Measurements from ENCODE around the gene NARF.
"Not testable (repeated sequence)": the region's sequence is repeated elsewhere in the genome, so short reads cannot be mapped to it uniquely, and the experiment has no call there.

The NARF gene

DNA sequence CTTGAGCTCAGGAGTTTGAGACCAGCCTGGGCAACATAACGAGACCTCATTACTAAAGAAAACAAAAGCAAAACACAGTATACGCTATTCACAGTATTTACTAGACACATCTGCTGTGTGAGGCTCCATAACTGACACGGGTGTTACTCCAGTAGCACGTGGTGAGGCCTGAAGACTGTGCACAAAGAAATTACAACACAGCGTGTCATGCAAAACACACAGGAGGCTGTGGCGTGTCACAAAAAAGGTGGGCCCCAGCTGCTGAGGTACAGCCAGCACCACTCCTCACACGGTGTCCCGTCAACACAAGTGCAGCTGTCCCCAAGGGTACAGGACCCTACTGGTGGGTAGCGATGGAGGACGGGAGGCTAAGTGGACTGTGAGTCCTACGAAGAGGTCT lies 10.7 kb upstream of the NARF start:
- DNase-seq: peak; percentile 32

DNA sequence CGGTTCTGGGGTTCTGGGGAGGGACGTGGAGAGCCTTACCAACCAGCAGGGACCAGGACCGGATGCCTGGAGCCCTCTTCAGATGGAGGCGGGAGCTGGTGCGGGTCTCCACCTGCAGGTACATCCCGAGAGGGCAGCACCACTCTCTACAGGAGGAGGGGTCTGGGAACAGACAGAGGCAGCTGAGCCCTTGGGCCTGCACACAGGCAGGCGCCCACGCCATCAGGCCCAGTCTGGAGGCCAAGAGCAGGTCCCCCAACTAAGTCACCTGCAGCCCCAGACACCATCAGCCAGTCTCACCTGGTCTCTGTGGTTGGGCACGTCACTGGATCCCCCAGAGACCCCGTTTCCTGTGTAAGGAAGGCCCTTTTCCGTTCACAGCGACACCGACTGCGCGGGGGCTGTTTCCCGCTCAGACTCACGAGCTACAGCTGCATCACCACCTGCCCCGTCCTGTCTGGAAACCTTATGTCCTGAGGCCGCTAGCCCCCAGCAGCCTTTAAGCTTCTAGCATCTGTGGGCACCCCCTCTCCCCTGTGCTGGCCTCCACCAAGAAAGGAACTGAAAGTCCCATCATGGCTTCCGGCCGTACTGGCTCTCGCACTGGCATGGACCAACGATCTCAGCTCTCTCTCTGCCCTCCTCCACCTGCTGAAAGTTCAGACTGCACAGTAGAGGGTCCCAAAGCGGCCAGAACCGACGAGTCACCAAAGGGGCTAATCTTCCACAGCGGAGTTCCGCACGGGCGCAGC lies 9.2 kb upstream of the NARF start:
- peak; percentile 59 for DNase-seq

DNA sequence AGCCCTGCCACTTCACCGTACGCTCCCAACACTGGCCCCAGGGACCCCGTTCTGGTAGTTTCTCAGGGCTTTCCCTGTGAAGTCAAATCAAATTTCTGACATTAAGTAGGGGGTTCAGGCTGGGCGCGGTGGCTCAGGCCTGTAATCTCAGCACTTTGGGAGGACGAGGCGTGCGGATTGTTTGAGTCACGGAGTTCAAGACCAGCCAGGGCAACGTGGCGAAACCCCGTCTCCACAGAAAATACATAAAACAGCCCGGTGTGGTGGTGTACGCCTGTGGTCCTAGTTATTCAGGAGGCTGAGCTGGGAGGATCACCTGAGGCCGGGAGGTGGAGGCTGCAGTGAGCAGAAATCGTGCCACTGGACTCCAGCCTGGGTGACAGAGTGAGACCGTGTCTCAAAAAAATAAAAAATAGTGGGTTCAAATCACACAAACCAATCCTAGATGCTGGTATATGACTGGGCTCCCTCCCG lies 8.6 kb upstream of the NARF start:
- no peak for DNase-seq

- DNase-seq: peak; percentile 97
Observed at GRCh38 chr17:82450357-82451106, 8.0 kb upstream of the NARF start, which contains the start of gene CYBC1. Gene CYBC1, minus strand, starts transcription at chr17:82450752. Its CDS starts 1,498 bp downstream, at chr17:82449254.

DNA sequence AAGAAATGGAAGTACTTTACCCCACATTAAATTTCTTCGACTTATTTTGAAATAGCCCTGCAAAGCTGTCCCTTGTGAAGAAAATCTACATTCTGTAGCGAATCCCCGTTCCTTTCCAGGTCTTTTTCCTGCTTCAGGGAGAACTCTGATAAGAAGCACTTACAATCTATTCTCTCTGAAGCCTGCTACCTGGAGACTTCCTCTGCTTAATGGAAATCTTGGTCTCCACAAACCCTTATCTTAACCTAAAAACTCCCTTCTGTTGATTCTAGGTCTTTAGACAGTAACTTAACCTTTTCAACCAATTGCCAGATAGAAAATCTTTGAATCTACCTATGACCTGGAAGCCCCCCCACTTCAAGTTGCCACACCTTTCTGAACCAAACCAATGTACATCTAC lies 6.4 kb upstream of the NARF start:
- no peak for DNase-seq

DNA sequence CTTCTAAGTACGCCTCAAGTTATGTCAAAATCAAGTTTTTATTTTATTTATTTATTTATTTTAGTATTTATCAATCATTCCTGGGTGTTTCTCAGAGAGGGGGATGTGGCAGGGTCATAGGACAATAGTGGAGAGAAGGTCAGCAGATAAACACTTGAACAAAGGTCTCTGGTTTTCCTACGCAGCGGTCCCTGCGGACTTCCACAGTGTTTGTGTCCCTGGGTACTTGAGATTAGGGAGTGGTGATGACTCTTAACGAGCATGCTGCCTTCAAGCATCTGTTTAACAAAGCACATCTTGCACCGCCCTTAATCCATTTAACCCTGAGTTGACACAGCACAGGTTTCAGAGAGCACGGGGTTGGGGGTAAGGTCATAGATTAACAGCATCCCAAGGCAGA lies 5.4 kb upstream of the NARF start:
- not testable (repeated sequence) for DNase-seq

- DNase-seq: not testable (repeated sequence)
Observed at GRCh38 chr17:82453706-82454105, 4.8 kb upstream of the NARF start.

DNA sequence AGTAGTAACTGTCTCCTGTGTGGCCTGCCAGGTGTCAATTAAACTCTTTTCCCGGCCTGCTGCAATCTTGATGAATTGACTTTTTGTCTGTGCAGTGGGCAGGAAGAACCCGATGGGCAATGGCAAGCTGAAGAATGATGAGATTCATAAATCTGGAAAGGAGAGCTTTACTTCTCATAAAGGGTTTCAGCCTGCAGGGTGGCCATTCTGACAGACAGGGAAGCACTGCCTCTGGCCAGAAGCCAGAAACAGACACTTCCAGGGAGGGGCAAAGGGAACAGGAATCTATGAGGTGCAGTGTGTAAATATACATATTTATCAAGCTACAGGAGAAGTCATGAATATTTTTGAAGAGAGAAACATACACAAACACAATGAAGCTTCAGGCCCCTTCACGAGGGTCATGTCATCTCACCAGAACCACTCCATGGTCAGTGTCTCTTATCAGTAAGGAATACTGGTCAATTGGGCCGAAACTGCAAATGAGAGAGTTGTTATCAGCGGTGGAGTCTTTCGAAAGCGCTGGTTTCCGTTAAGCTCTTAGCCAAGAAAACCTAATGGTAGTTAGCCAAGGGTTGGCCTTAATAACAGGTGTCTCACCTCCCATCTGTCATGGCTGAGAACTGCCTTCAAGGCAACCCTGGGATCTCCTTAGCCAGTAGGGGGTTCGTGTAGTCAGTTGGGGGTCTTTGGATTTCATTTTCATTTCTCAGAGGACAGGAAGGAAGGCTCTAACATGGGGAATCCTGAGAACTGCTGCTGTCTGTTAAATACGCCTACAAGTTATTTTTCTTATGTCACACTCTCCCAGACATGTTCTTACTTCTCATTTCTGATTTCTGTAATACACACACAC lies 1.2 kb upstream of the NARF start:
- no peak for DNase-seq

DNA sequence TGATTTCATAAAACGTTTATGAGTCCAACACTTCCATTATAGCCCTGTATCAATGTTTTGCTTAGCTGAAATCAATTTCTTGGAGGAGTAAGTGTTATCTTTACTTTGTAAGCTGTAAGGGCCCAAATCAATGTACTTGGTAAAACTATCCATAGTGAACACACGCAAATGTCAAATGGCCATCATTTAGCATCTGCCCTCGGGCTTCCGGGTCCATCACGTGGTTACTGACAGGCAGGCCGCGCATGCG lies 687 bp upstream of the NARF start:
- DNase-seq: no peak

DNA sequence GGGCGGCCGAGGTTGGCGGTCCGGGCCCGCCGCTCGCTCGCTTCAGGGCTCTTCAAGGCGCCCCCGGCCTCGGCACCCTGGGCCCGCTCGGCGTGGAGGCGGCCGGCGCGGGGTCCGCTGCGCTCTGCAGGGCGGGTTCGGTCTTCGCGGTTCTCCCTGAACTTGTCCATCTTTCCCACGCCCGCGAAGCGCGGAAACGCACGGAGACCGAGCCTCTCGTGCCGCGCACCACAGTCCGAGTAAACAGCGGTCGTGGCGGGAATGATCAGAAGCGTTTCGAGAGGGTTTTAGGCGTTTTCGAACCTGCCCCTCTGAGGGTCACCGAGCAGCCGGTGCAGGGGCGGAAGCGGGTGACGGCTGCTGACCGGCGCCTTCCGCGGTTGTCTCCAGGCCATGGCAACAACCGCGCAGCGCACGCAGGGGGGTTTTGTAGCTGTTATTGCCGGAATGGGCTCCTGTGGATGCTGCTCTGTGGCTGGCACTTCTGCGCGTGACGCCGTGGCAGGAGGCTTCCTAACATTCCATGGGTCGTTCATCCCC lies 414 bp downstream of the NARF start:
- DNase-seq: peak; percentile 52

DNA sequence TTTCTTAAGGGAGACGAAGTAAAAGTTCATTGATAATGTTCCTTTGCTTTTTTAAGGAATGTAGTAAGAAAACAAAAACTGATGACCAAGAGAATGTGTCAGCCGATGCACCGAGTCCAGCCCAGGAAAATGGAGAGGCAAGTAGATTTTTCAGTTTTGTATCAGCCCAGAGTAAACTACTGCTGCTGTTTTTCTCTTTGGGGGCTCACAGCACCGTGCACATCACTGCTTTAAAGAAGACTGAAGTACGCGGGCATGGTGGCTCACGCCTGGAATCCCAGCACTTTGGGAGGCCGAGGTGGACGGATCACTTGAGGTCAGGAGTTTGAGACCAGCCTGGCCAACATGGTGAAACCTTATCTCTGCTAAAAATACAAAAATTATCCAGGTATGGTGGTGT lies 1.4 kb downstream of the NARF start:
- not testable (repeated sequence) for DNase-seq

GRCh38 chr17:82461827-82462524 lies 3.4 kb downstream of the NARF start:
- DNase-seq: no peak

DNA sequence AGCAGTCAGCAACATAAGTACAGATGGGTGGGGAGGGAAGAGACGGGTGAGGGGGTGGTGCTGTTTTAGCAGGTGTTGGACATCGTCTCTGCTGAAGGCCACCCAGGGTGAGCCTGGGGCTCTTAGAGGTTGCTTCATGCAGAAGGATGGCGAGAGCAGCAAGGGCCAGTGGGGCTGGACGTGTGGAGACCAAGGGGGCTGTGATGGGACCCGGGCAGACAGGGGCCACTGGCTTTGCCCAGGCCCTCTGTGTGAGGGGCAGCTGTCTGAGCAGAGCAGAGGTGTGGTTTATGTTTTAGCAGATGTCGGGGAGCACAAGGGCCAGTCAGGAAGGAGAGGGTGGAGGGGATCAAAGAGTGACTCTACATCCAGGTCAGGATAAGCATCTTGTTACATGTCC lies 4.8 kb downstream of the NARF start:
- DNase-seq: no peak

DNA sequence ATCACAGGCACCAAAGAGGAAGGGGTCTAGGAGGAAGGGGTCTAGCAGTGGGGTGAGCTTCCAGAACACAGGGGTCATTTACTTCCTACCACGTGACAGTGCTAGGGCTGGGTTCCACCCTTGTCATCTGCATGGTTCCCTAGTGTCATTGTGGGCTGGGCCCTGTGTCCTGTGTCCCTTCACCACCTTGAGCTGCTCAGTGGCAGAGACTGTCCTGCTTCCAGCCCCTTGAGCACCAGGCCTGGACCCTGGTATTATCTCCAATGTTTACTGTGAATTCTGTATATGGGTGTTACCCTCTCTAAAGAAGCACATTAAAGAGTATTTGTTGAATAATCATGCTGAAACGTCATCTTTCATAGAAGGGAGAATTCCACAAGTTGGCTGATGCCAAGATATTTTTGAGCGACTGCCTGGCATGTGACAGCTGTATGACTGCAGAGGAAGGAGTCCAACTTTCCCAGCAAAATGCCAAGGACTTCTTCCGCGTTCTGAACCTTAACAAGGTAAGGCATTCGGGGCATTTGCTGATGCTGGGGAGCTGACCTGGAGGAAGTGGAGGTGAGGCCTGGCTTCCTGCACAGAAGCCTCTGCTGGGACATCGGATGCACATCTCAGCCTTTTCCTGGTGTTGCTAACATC lies 5.5 kb downstream of the NARF start:
- no peak for DNase-seq

DNA sequence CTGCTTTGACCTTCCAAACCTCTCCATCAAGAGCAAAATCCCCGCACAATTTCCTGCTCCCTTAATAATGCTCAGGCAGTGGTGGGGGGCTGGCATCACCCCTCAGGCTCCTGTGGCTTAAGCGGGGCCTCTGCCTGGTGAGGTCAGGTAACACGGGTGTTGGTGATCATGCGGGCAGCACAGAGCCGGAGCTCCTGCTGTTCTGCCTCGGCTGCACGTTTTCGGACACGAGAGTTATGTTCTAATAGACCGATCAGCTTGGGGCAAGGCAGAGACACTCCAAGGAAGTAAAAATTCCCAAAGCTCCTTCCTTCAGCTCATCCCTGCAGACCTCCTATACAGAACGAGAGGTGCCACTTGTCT lies 6.0 kb downstream of the NARF start:
- no peak for DNase-seq

- DNase-seq: no peak
Observed at GRCh38 chr17:82465023-82465603, 6.6 kb downstream of the NARF start.

DNA sequence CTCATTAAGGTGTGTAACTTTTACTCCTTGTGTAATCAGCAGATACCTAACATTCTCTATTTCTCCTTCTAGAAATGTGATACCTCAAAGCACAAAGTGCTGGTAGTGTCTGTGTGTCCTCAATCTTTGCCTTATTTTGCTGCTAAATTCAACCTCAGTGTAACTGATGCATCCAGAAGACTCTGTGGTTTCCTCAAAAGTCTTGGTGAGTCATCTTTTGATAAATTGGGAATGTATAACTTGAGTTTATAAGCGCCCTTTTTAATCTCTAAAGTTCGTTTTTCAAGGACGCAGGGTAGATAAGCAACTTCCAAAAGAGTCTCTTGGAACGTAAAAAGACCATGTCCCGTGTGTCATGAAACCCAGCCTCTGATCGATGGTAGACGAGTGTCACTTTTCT lies 10.2 kb downstream of the NARF start:
- DNase-seq: no peak

DNA sequence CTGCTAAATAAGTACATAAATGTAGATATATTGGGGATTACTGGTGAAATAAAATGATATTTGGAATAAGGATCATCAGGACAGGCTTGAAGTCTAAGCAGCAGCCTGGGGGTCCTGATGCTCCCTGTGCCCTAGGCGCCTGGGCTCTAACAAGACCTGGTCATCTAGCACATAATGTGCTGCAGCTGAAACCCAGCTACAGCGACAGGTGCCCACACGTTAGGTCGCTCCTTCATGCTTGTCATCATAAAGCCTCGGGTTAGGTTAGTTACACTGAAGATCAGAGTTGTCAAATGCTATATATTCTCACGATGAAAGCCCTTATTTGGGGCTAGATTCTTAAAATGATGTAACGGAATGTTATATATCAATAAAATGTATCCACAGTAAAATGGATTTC lies 11.5 kb downstream of the NARF start:
- no peak for DNase-seq

GRCh38 chr17:82474223-82475010 lies 15.9 kb downstream of the NARF start:
- no peak for DNase-seq

- DNase-seq: no peak
Observed at GRCh38 chr17:82475458-82475857, 16.9 kb downstream of the NARF start.

DNA sequence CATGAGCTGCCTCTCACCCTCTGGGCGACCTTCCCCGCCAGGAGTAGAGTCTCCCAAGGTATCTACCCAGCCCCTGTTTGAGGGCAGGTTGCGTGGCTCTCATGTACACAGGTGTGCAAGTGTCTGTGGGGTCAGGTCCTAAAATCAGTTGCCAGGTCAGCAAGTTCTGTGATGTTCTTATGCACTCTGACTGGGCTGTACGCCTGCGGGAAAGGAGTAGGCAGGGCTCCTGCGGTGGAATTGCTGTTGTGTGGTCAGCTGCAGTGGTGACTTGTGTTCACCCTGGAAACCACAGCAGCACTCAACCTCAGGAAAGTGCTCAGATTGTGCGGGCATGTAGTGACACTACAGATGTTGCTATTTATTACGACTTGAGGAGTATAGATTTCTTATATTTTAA lies 19.4 kb downstream of the NARF start:
- no peak for DNase-seq

Data from activated CD4-positive, CD25-positive, alpha-beta regulatory T cell treated with anti-CD3 and anti-CD28 coated beads, Interleukin-2, amount 50 U/mL, for 72 hours (primary cell).